ENCODE data around the gene SCAMP5. TPM values are rescaled to one million over a fixed set of nuclear protein-coding genes. Genes with fewer than 3 reads are reported as not detected.

Gene SCAMP5
- total RNA-seq, 4 donors from 2014 or later: 0.47 TPM; not detected in 3

- ATAC-seq (no peak), DNase-seq (no peak)
- in situ Hi-C loops (cut with MboI; ENCODE audit: low sequenced_read_pairs in 4 of 4) (no loop called here), intact Hi-C loops (cut with DNase I; ENCODE audit: low total_unique reads) (no loop called here)
- no peaks in the 10 kb centered on the region for H3K9me3 ChIP-seq
- H3K27me3 ChIP-seq: peaks cover 3 to 6% (median 5%) of the 10 kb centered on the region in 3 donors
- no peak overlapping the region for H3K4me3 ChIP-seq
- no peaks in the 10 kb centered on the region for H3K36me3 ChIP-seq
- no peak overlapping the region for H3K27ac ChIP-seq
- no peak for TF ChIP-seq POLR2A (IDR thresholded peaks at IDR 0.05)
- TF ChIP-seq, protein P1, sequence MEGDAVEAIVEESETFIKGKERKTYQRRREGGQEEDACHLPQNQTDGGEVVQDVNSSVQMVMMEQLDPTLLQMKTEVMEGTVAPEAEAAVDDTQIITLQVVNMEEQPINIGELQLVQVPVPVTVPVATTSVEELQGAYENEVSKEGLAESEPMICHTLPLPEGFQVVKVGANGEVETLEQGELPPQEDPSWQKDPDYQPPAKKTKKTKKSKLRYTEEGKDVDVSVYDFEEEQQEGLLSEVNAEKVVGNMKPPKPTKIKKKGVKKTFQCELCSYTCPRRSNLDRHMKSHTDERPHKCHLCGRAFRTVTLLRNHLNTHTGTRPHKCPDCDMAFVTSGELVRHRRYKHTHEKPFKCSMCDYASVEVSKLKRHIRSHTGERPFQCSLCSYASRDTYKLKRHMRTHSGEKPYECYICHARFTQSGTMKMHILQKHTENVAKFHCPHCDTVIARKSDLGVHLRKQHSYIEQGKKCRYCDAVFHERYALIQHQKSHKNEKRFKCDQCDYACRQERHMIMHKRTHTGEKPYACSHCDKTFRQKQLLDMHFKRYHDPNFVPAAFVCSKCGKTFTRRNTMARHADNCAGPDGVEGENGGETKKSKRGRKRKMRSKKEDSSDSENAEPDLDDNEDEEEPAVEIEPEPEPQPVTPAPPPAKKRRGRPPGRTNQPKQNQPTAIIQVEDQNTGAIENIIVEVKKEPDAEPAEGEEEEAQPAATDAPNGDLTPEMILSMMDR (IDR thresholded peaks at IDR 0.05 in 4 of 5, conservative IDR thresholded peaks at IDR 0.05 in 1 of 5): no peak
- no peaks in the 10 kb centered on the region for H3K4me1 ChIP-seq
Observed at GRCh38 chr15:74964794-74965193, 30.6 kb upstream of the SCAMP5 start.

- Histone ChIP-seq H3K4me3 (no peak overlapping the region), H3K4me1 (no peaks in the 10 kb centered on the region), H3K27ac (no peak overlapping the region), H3K27me3 (no peaks in the 10 kb centered on the region), H3K9me3 (no peaks in the 10 kb centered on the region), H3K36me3 (no peaks in the 10 kb centered on the region)
- DNase-seq (no peak), ATAC-seq (no peak)
- in situ Hi-C loops (cut with MboI; ENCODE audit: low sequenced_read_pairs in 4 of 4) (no loop called here), intact Hi-C loops (cut with DNase I; ENCODE audit: low total_unique reads) (no loop called here)
- no peak for TF ChIP-seq POLR2A (IDR thresholded peaks at IDR 0.05)
- TF ChIP-seq, protein P1 (IDR thresholded peaks at IDR 0.05 in 4 of 5, conservative IDR thresholded peaks at IDR 0.05 in 1 of 5): no peak
Observed at GRCh38 chr15:74967670-74968069, 27.7 kb upstream of the SCAMP5 start.

- no peak for DNase-seq
- Histone ChIP-seq H3K27ac (no peak overlapping the region), H3K27me3 (no peaks in the 10 kb centered on the region), H3K4me3 (no peak overlapping the region), H3K9me3 (no peaks in the 10 kb centered on the region), H3K36me3 (no peaks in the 10 kb centered on the region), H3K4me1 (no peaks in the 10 kb centered on the region)
- no peak for TF ChIP-seq POLR2A (IDR thresholded peaks at IDR 0.05)
- TF ChIP-seq, protein P1 (IDR thresholded peaks at IDR 0.05 in 4 of 5, conservative IDR thresholded peaks at IDR 0.05 in 1 of 5): no peak
- in situ Hi-C loops (cut with MboI; ENCODE audit: low sequenced_read_pairs in 4 of 4) (no loop called here), intact Hi-C loops (cut with DNase I; ENCODE audit: low total_unique reads) (no loop called here)
- ATAC-seq: no peak
Observed at GRCh38 chr15:74976159-74976558, 19.2 kb upstream of the SCAMP5 start.

GRCh38 chr15:74977599-74977998 lies 17.8 kb upstream of the SCAMP5 start:
- Histone ChIP-seq H3K27me3 (no peaks in the 10 kb centered on the region), H3K4me3 (no peak overlapping the region), H3K36me3 (no peaks in the 10 kb centered on the region), H3K4me1 (no peaks in the 10 kb centered on the region), H3K9me3 (no peaks in the 10 kb centered on the region), H3K27ac (no peak overlapping the region)
- DNase-seq: no peak
- in situ Hi-C loops (cut with MboI; ENCODE audit: low sequenced_read_pairs in 4 of 4) (no loop called here), intact Hi-C loops (cut with DNase I; ENCODE audit: low total_unique reads) (no loop called here)
- no peak for ATAC-seq
- TF ChIP-seq, protein P1 (IDR thresholded peaks at IDR 0.05 in 4 of 5, conservative IDR thresholded peaks at IDR 0.05 in 1 of 5): no peak
- no peak for TF ChIP-seq POLR2A (IDR thresholded peaks at IDR 0.05)

DNA sequence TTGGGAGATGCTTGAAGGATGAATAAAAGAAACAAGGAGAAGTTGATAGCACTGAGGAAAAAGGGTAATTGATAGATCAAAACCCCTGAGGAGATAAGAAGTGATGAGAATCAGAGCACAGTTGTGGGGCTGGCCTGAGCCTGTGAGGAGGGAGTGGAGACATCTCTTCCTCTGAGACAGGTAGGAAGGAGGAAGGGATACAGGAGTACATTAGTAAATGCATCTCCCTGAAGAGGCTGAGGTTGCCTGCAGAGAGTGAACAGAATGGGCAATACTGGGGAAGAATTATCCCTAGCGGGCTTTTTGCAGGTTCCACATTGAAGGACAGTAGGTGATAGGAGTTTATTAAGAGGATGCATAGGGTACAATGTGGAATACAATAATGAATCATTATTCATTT lies 17.3 kb upstream of the SCAMP5 start:
- DNase-seq: no peak
- no peak for ATAC-seq
- H3K9me3 ChIP-seq: no peaks in the 10 kb centered on the region
- in situ Hi-C loops (cut with MboI; ENCODE audit: low sequenced_read_pairs in 4 of 4) (no loop called here), intact Hi-C loops (cut with DNase I; ENCODE audit: low total_unique reads) (no loop called here)
- no peak overlapping the region for H3K4me3 ChIP-seq
- H3K36me3 ChIP-seq: no peaks in the 10 kb centered on the region
- no peak overlapping the region for H3K27ac ChIP-seq
- no peaks in the 10 kb centered on the region for H3K4me1 ChIP-seq
- TF ChIP-seq, protein P1 (IDR thresholded peaks at IDR 0.05 in 4 of 5, conservative IDR thresholded peaks at IDR 0.05 in 1 of 5): no peak
- no peak for TF ChIP-seq POLR2A (IDR thresholded peaks at IDR 0.05)
- no peaks in the 10 kb centered on the region for H3K27me3 ChIP-seq
